NCI-H1417 (cell line): ENCODE results near the gene EFNA4.

Experiments used
- DNase-seq, 3 experiments: peaks; one replicate each; lab custom pipeline; 2025; lab: John Stamatoyannopoulos, UW

Gene EFNA4

DNA sequence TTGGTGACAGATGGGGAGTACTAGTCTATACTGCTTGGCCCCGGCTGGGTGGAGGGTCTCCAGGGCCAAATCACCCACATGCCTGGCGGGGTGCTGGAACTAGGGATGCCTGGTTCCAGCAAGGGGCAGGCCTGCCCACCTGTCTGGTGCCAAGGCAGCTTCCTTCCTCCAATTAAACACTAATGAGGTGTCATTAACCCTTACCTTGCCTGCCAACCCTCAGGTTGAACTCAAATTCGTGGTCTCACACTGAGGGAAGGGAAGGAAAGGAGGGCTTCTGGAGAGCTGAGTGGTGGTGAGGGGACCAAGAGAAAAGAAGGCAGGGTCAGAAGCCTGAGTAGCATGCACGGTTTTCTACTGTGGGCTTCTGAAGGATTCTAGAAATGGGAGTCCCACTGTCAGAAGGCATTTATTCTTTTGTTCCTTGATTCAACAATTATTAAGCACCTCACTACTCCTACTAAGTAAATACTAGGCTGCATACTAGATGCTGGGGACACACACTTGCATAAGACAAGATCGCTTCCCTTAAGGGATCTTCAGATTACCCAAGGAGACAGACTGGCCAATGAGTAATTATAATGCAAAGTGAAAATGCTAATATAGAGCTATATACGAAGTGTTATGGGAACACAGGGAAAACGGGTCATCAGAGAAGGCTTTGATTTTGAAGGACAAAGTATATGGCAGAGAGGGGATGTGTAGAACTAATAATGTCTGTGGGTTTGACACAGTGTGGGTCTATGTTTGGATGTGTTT, 9.2 kb downstream of the EFNA4 start:
- no peak for DNase-seq

DNA sequence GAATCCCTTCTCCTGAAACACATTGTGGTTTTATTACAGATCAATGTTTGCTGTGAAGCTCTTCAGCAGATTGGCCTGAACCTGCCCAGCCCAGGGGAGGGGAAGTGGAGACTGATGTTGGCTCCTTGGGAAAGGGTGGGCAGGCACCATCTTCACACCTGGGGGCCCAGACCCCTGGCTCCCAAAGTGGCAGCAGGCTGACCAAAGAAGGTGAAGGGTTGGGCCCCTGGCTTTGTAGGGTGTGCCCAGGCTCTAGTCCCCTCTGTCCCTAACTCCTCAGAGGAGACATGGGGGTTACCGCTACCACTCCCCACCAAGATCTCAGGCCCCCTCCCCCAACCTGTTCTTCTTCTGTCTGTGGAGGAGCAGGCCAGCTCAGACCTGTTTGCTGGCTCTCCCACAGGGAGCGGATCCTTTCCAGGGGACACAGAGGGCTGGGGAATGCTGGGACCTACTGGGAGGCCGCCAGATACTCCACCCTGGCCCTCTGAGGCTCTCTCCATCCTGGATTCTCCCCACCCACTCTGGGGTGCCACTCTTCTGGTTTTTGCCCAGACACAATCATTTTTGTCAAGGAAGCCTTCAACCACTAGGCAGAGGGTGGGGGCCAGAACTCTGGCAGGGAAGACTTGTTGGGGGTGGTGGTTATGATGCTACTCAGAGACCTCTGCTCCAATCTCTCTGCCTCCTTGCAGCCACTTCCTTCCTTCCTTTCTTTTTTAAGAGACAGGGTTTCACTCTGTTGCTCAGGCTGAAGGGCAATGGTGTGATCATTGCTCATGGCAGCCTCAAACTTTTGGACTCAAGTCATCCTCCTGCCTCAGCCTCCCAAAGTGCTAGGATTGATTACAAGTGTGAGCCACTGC, 10.1 kb downstream of the EFNA4 start:
- no peak for DNase-seq

DNA sequence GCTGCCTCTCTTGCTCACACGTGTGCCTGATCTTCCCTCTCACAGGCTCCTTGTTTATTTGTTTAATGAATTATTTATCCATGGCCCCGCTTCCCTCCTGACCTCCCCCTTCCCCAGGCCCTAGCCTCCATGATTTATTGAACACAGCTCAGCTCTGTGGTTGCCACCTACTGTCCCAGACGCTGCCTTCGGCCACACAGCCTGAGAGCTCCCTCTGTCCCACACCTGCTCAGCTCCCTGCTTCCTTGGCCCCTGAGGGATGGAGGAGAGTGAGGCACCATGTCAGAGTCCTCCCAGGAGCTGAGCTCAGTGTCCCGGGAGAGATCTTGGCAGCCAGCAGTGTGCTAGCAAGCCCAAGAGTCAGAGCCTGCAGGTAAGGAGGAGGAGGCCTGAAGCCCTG, 12.0 kb downstream of the EFNA4 start:
- DNase-seq: peak; percentile 33 to 70 (median 45)

DNA sequence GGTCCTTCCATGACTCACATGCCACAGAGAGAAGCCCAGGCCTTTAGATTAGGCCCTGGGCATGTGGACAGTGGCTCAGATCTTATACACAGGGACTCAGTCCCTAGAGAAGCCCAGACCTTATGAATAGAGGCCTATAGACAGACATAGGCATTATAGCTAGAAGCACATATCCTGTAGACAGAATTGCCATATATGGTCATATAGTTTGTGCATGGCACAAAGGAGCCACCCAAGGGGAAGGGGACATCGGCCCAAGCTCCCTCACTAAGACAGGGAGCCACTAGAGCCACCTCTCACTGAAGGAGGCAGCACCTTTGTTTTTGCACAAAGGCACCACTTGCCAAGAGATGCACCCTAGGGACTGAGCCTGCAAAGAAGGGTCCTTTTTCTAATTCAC, 12.8 kb downstream of the EFNA4 start:
- DNase-seq: no peak

DNA sequence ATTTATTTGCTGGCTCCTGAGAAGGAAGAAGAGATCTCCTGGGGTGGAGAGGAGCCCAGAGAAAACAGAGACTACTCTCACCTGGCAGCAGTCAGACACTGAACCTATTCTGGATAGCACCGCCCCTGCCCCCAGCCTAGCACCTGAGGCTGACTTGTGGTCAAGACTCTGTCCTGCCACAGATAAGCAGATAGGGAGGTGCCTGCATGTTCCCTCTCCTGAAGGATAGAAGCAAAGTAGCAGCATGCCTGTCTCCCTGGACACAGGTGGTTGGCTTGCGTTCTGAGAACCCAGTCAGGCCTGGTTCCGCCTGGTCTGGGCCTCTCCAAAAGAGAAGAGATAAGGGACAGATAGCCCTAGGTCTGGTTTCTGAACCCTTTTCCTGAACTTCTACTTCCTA, 13.8 kb downstream of the EFNA4 start:
- peak in 1 of 3 experiments; percentile 55 for DNase-seq

DNA sequence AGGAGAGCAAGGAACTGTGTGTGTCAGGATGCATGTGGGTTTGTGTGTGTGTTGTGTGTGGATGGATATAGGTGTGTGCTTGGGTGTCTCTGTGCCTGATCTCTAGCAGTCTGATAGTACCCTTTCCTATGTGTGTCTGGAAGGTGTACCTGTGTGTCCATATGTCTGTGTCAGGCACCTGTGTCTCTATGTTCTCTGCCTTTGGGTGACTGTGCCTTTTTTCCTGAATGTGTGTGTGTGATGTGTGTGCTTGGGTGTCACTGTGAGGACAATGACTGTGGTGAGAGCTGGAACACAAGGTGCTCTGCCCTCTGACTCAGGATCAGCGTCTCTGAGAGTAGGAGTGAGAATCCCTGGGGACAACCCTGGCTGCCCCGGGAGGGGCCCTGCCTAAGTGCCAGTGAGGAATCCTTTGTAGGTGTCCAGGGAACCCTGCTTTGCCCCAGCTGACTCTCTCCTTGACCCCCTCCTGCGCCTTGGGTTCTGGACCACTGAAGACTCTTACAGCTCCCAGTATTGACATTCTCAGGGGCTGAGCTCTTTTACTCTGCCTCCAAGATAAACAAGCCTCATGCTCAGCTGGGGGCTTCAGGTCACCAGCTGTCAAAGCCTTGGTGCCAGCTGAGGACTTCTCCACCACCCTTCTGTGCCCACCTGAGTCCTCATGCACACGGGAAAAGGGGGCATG, 14.4 kb downstream of the EFNA4 start:
- DNase-seq: peak in 2 of 3 experiments; percentile 29 to 47

DNA sequence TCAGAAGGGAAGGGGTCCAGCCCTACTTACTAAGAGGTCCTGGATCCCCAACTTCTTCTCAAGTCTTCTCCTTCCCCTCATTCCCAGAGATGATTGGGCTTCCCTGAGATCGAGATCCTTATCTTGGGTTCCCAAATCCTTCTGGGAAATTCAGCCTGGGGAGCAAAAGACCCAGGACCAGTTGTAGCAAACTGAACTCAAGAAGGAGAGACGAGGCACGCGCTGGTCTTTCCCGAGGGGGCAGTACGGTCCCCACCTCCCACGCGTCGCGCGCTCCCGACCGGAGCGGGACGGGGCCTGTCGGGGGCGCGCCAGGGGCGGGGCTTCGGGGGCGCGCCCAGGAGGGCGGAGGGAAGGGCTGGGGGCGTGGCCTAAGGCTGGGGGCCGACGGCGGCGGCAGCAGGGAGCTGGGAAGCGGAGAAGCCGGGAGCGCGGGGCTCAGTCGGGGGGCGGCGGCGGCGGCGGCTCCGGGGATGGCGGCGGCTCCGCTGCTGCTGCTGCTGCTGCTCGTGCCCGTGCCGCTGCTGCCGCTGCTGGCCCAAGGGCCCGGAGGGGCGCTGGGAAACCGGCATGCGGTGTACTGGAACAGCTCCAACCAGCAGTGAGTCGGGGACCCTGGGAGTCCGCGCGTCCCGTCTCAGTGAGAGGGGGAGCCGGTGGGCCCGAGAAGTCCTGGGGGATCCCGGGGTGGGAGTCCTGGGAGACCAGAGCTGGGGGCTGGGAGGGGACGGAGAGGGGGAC, 15.1 kb downstream of the EFNA4 start, which contains the start of gene EFNA3:
EFNA3 (plus strand) TSS at position 369 of the 741 bp plus-strand sequence; CDS start at position 474, 105 bp downstream.
- DNase-seq: peak; percentile 81 to 92 (median 82)

DNA sequence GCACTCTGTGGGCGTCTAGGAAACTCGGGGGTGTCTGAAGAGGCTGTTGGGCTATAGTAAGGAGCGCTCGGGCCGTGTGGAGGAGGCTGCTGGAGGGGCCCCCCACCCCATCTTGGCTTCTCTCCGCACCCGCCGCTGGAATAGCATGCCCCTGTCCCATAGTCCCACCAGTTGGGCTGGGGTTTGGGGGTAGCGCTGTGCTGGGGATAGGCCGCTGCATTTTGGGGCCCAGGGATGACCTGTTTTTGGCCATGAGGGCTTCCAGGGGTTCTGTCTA, 15.6 kb downstream of the EFNA4 start:
- peak in 1 of 3 experiments; percentile 43 for DNase-seq

DNA sequence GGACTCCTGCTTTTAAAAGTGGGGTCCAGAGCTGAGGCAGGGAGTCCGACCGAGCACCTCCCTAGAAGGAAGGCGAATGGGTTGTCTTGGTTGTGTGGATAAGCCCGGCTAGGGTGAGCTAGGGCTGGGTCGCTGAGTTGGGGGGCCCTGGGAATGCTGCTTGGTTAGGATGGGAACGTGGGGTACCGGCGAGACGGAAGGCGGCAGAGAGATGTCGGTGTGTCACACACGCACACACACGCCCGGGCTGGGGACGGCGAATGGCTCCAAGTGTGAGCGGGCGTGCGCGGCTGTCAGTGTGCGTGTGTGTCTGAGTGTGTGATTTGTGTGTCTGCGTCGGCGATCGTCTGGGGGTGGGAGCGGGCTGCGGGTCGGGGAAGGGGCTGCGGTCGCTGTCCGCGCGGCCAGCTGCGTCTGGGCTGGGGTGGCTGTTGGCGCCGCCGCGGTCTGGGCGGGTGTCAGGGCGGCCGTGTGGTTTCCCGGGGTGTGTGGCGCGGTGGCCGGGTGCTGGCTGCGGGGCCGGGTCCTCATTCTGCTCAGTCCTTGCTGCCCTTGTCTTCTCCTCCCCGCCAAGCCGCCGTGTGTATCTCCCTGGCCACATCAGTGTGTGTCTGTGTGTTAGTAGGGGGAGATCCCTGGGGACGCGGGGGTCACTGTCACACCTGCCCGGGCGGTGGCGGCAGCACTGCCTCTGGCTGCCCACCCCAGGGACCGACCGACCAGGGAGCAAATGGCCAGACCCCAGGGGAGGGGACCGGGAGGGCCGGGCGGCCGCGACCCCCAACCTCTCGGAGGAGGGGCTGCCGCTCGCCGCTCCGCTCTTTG, 16.2 kb downstream of the EFNA4 start:
- peak in 2 of 3 experiments; percentile 65 to 66 for DNase-seq

DNA sequence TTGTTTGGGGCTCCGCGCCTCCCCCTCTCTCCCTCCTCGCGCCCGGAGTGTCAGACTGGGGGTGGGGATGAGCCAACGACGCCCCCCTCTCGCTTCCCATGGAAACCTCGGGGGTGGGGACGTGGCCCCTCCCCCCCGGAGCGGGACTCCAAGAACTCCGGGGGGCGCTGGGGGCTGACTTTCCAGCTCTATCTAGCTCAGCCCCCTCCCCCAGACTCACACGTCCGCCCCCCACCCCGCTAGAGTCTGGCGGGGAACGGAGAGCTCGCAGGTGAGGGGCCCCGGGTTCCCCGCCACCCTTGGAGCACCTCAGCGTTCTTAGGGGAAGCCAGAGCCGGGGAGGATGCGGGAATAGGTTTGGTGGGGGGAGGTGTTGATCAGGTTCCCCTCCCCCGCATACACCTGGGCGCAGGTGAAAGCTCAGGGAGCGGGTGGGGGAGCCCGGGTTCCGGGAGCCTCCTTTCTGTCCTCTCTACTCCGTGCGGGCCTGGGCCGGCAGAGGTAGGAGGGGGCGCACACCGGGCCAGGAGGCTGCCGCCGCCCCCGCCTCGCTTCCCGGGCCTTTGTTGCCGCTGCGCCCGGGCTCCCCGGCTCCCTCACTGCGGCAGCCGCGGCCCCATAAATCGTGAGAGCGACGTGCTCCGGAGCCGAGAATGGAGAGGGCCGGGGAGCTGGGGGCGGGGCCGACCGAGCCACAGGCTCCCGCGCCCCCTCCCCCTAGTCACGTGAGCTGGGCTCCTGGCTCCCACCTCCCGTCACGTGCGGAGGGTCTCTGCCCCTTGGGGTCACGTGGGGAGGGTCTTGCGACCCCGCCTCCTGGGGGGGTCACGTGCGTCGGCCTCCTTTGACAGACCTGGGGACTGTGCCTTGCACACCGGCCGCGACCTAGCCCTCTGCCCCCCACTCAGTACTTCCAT, 17.0 kb downstream of the EFNA4 start:
- DNase-seq: peak; percentile 91 to 98 (median 93)

DNA sequence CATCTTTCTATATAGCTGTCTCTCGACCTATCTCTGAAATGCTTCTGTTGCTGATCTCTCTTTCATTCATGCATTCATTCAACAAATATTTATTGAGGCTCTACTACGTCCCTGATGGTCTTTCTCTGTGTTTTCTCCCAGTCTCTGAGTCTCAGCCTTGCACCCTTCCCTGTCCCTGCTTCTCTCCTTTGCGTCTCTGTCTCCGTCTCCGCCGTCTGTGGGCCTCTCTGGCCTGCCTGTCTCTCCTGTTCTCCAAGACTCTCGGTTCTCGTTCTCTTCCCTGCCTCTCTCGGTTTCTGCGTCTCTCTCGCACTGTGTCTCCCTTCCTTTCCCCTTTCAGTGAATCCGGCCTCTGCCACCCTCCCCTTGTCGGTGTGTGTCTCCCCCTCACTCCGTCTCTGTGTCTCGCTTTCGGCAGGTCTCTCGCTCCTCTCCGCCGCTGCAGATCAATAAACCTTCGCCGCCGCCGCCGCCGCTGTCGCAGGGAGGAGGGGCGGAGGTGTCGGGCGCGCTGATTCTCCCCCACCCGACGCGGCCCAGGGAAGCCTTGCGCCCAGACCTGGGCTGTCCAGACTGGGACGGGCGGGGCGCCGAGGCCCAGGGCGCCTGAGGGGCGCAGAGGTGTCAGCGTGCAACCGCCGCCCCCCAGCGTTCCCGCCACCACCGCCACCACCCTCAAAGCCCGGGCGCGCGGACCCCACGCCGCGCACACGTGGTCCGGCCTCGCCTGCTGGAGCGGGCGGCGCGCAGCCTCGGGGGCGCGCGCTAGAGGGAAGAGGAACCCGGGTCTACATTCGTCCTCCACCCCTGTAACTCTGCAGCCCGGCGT, 18.1 kb downstream of the EFNA4 start:
- peak; percentile 44 to 83 (median 76) for DNase-seq

DNA sequence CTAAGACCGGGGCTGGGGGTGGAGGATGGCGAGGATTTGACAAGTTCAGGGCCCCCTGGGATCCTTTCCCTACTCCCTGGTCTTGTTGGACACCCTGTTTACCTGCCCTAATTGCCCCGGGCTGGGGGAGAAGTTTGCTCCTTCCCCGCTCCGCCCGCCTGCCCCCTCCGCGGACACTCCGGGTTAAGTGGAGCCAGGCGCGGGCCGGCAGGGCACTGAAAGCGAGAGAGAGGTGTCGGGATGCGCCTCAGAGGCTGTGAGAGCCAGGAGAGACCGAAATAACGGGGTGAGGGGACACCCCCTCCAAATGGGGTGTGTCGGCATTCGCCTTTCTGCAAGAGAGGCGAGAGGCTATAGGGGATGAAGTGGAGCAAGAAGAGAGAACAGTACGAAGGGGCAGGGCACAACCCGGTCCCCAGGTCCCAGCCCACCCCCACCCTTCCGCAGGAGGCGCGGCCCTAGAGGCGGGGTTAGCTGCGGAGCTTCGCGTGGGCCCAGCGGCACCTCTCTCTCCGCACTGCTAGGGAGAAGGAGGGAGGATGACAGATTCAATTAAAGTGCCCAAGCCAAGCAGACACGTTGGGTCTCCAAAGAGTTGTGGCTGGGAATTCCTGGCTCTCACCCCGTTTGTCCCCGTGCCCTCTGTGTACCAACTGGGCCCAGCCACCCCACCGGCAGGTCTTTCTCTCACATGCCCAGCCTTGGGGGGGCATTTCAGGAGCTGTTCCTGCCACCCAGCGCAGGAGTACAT, 18.9 kb downstream of the EFNA4 start:
- peak in 2 of 3 experiments; percentile 62 to 73 for DNase-seq

DNA sequence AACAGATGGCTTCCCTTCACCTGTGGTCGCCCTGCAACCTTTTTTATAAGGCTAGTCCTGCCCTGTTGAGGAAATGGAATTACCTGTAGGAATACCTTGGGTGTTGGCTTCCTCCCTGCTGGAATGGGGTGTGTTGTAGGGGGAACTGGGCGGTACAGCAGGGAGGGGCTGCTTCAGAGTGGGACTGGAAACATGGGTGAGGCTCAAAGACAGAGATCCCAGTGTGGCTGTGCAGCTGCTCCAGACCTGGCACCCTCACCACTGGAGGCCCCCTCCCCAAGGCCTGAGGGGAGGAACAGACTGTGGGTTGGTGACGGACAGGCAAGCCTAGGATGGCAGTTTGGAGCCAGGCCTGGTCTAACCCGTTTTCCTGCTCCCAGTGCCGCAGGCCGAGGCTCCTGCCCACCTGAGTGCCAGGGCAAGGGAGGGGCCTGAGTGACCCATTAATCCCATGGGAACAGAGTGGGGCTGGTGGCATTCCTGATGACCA, 19.6 kb downstream of the EFNA4 start:
- no peak for DNase-seq

DNA sequence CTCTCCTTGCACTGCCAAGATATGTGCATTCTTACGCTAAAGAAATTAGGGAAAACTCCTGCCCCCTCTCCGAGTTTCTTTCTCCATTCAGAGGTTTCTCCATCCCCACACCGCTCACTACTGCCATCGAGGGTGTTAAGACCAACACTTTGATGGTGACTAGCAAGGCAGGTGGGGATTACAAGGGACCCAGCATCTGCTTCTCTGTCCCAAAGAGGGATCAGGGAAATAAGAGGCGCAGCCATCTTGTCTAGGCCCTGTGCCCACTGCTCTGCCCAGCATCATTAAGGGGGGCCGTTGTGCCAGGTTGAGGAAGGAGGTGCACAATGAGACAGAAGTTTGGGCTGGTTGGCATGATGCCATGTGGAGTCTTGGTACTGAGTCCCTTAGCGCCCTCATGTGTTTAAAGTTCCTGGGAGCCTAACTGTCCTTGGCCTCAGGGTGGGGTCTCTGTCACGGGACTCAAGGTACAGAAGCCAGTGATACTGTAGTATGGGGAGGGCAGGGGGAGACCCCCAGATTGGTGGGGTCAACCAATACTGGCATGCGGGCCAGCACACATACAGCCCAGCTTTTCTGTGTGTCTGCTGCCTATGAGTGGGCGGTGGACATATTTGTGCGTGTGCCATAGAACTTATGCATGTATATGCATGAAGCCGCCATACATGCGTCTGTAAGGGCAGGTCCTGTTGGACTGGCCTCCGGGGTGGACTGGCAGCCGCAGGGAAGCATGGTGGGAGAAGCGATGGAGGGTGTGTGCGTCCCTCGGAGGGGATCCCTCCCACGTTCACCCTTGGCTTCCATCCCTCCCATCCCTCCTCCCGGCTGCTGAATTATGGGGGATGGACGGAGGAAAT, 20.6 kb downstream of the EFNA4 start:
- peak in 2 of 3 experiments; percentile 40 to 58 for DNase-seq

DNA sequence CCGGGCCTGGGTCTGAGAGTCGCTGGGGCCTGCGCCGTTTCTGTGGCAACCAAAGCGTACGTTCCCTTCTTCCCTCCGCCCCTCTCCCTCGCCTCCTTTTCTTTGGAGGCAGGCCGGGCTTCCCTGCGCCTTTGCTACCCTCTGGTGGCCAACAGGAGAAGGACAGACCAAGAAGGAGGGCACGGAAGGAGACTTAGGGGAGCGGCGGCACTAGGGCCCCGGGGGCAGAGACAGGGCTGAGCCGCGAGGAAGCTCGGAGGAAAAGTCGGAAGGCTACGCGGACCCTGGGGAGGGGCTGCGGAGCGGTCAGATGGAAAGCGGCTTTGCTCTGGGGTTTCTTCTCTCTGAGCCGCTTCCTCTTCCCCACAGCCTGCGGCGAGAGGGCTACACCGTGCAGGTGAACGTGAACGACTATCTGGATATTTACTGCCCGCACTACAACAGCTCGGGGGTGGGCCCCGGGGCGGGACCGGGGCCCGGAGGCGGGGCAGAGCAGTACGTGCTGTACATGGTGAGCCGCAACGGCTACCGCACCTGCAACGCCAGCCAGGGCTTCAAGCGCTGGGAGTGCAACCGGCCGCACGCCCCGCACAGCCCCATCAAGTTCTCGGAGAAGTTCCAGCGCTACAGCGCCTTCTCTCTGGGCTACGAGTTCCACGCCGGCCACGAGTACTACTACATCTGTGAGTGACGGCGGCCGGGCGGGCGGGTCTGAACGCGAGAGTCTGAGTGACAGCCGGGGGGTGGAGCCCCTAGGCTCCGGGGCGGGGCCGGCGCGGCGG, 21.4 kb downstream of the EFNA4 start:
- peak; percentile 96 to 99 (median 99) for DNase-seq

DNA sequence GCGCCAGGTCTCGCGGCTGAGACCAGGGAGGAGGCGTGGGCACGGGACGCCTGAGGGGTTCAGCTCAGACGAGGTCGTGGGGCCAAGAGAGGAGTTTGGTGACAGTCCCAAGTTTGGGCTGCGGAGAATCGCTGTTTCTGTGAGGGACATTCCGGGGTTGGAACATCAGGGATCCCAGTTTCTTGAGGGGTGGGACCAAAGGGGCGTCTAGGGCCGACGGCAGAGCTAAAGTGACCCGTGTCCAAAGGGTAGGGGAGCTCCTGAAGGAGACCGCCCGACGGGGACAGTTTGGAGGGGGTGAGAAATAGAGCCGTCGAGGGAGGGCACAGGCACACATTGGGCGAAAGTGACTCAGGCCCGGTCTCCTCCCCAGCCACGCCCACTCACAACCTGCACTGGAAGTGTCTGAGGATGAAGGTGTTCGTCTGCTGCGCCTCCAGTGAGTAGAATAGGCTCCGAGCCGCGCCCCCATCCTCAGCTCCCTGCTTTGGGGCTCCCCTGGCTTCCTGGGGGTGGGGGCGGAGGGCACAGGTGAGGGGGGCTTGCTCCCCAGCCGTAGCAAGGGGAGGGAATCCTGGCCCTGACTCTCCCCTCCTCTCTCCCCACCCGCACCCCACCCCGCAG, 22.1 kb downstream of the EFNA4 start:
- DNase-seq: peak; percentile 45 to 64 (median 54)
